GM21381 (cell line): ENCODE measurements around the gene ORM1.

Experiments
- ATAC-seq: cut with Tn5 transposase; IDR thresholded peaks from one replicate; pipeline ENCODE4 v1.9.1; 2021; ENCODE audit warnings: mild to moderate bottlenecking, moderate library complexity; ENCODE audit not compliant: unreplicated experiment

The ORM1 gene

DNA sequence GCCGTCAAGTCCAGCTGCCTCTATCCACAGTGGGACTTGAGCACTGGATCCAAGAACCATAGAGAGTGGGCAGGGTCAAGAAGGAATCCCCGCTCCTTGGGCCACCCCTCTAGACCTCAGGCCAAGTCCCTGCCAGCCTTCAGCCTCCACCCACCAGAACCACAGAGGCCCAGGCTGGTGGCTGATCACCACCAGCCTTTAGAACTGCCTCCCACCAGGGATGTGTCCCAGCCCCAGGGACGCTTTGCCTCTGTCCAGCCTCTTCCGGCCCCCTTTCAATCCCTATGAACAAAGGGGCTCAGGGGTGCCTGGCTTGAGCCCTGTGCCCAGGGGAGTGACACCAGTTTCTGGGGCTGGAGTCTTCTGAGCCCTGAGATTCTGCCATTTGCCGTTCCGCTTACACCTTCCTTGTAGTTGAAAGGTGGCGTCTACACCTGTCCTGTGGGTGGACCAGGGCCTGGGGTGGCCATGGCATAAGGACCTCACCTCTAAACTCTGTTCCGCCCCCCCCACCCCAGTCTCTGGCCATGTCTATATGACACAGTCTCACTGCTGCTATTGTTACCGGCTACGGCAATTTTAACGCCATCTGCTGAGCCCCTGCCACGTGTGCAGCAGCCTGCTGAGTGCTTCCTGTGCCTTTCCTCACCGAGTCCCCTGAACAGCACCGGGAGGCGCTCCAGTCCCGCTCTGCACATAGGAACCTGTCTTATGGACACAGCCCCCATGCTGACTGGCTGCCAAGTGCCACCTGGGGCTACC lies 35.7 kb upstream of the ORM1 start:
- no peak for ATAC-seq

DNA sequence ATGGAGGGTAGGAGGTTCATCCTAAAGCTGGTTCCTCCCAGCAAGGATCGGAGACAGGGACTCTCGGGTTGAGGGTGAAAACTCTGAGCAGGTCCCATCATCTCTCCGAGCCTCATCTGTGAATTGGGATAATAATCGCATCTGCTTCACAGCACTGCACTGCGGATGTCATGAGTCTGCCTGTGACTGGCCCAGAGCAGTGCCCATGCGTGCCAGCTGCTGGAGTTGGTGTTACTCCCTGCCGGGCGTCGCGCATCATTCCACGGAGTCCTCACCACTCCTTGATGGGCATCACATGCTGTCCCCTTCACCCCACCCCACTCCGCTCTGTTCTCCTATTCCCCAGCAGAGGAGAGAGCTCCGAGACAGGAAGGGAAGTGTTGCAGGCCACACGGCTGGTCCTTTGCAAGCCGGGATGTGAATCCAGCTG lies 35.1 kb upstream of the ORM1 start:
- ATAC-seq = no peak

DNA sequence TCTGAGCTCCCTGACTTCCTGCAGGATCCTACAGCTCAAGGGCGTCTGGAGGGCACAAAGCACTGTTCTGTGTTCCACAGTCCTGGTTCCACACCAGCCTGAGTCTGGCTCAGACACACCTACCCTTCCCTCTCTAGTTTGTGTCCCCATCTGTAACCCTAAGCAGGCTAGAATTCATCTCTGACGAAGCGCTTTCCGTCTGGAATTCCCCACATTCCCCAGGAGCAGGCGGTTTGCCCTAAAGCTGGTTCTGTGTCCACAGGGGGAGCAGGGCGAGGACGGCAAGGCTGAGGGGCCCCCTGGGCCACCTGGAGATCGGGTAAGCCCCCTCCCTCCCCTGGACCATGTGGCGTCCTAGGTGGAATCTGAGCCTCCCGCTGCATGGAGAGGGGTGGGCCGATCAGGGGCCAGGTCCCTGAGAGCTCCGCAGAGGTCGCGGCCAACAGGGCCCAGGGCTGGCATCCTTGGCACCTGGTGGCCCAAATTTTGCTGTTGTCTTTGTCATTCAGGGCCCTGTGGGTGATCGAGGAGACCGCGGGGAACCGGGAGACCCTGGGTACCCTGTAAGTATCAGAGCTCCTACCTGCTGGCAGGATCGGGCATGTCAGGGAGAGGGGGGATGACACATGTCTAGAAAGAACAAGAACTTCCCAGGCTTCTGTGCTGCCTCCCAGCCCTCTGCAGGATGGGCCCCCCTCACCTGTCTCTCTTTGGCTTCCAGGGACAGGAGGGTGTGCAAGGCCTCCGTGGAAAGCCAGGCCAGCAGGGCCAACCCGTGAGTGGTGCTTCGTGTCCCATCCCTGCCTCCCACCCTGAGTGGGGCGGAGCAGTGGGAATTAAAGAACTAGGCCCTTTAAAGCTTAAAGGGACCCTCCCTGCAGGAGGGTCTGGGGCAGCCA lies 34.5 kb upstream of the ORM1 start:
- ATAC-seq = no peak

DNA sequence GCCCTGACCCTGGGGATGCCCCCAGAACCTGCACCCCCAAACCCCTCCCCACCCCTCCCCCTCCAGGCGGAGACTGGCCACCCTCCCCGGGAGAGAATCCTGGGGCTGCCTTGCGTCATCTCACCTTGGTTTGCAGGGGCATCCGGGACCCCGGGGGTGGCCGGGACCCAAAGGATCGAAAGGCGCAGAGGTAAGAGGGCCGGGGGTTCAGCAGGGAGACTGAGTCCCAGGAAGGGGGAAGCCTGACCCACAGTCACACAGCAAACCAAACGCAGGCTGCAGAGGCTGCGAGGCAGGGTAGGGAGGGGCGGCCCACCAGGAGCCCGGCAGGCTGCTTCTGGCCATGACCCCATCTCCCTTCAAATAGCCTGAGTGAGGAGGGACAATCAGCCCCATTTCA lies 33.8 kb upstream of the ORM1 start:
- no peak for ATAC-seq

DNA sequence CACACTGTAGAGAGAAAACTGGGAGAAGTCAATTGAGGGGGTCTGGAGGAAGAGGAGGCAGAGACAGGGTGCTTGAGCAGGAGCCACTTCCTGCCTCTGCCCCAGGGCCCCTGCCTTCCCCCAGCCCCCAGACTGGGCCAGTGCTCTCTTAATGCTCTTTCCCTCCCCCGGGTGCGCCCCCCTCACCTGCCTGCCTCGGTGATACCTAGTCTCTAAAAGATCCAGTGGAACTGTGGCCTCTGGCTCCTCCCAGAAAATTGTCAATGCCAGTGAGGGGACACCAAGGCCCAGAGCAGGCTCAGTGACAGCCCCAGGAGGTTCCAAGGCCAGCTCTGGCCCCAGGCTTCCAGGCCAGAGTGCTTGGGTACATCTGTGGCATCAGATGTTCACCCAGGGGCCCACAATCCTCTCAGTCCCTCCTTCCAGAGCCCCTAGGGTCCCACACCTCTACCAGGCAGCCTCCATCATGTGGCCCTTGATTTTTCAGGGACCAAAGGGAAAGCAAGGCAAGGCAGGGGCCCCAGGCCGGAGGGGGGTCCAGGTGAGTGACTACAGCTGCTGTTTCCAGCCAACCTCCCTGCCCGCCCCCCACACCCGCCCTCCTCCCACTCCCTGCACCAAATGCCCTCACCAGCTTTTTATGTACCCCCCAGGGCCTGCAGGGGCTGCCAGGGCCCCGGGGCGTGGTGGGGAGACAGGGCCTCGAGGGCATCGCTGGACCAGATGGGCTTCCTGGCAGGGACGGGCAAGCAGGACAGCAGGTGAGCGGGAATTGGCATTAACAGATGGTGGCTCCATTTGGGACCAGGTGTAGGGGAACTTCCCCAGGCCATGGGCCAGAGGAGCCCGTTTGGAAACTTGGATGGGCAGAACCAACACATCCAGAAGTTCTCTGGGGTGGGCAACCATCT lies 33.1 kb upstream of the ORM1 start:
- ATAC-seq = no peak

DNA sequence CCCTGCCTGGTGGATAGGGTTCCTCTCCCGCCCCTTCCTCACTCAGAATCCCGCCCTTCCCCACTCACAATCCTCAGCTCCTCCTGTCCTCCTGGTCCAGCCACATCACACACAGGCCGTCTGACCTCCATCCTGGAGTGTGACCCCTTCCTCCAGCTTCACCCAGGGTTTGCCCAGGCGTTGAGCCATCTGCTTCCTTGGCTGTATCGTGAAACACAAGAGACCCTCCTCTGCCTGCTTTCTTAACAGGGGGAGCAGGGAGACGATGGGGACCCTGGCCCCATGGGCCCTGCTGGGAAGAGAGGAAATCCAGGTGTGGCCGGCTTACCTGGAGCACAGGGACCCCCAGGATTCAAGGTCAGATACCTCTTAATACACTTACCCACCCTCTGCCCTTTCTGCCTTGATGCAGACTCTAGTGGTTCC lies 32.3 kb upstream of the ORM1 start:
- no peak for ATAC-seq

DNA sequence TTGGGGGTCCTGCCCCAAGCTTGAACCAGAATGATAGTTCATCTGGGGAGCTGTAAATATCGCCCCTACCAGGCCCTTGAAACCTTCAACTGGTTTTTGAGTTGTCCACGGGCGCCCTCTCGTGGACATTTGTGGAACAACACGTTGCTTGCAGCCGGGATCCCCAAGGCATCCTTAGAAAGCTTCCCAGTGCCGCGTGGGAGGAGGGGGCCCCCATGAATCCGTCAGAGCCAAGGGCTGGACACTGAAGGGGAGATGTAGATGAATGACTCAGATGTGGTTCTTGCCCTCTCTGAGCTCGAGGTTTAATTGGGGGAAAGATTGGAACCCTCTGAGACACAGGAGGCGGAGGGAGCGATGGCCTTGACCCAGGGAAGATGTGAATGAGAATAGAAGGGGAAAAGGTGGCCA lies 31.8 kb upstream of the ORM1 start:
- ATAC-seq = no peak

DNA sequence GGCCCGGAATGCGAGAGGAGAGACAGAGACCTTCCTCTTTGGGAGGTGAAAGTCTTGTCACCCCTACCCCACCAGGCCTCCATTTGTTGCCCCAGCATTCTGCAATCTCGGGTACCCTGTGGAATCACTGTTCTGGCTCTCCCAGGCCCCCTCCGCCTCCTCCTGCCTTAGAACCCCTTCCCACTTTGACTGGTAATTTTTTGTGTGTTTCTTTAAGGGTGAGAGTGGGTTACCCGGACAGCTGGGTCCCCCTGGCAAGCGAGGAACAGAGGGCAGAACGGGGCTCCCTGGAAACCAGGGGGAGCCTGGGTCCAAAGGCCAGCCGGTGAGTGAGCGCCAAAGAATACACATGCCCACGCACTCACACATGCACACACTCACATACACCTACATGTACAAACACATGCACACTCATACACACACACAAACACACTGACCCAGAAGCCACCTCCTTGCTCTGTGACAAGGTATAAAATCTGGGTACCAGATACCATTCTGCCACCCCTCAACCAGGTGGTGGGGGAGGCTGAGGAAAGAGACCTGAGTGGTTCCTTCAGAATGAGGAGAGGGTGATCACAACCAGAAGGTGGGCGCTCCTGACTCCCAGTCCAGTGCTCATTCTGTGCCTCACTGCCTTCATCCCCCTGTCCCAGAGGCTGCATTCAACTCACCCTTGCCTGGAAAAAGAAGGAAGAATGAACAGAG lies 30.9 kb upstream of the ORM1 start:
- ATAC-seq = no peak

DNA sequence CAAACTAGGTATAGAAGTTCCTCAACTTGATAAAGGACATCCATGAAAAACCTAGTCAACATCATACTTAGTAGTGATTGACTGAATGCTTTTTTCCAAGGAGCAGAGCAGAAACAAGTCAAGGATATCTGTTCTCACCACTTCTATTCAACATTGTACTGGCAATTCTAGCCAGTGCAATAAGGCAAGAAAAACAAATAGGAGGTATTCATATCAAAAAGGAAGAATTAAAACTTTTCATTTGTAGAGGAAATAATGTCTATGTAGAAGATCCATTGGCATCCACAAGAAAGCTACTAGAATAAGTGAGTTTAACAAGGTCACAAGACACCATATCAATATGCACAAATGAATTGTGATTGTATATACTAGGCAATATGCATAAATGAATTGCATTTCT lies 28.2 kb upstream of the ORM1 start:
- no peak for ATAC-seq

DNA sequence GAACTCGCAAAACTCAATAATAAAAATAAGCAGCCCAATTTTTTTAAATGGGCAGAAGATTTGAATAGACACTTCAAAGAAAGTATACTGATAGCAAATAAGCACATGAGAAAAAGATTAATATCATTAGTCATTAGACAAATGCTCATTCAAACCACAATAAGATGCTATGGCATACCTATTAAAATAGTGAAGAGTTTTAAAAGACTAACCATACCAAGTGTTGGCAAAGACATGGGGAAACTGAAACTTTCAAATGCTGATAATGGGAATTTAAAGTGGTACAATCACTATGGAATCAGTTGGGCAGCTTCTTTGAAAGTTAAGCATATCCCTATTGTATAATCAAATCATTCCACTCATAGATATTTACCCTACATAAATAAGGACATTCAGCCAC lies 26.6 kb upstream of the ORM1 start:
- no peak for ATAC-seq

DNA sequence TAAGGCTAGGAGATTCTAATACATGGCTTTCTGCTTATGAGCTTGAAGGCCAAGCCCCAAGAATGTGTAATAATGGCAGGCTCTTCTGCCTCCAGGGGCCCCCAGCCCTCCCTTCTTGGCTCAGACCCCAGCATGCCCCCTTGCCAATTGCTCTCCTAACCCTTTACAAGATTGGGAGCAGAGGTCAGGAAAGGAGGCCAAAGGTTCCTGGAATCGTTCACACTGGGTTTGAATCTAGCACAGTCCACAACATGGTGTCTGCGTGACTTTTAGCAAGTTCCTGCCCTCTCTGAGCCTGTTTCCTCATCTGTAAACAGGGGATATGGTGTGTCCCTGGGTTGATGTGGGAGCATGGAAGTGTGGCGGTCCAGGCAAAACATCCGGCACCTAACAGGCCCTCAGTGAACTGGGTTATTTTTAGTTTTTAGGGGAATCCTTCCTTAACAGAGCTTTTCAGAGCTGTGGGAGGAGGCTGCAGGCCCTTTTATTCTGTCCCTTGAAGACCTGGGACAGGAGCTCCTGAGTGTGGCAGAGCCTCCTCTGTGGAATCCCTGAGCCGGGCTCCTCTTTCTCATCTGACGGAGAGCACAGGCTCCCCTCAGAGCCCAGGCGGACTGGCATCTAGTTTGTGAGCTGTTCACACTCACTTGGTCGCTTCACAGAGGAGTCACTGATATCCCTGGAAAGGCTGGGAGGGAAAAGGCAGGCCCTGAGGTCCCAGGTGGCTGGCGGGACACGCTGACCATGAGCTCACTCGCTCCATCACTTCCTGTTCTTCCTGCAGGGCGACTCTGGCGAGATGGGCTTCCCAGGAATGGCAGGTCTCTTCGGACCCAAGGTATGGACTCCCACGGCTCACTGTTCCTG lies 23.4 kb upstream of the ORM1 start:
- no peak for ATAC-seq

DNA sequence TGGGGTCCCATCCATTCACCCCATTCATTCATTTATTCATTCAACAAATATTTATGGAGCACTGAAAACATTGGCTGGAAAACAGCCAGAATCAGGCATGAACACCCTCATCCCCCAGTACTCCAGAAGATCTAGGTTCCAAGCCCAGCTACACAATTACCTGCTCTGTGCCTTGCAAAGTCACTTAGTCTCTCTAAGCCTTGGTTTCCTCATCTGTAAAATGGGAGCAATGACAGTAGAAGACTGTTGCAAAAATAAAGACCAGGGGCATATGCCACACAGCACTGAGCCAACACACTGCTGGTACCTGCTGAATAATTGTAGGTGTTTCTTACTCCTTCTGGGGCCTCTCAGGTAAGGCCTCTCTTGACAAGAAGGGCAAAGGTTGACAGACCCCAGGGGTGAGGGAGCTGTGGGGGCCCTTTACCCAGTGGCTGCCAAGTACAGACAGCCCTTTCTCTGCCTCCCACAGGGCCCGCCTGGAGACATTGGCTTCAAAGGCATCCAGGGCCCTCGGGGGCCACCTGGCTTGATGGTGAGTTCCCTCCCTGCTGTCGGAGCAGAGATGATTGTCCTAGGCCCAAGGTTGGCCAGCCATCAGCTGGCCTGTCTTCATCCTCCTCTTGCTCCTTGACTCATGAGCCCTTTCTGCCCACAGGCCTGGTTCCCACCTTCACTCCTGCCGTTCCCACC lies 22.6 kb upstream of the ORM1 start:
- ATAC-seq = no peak

DNA sequence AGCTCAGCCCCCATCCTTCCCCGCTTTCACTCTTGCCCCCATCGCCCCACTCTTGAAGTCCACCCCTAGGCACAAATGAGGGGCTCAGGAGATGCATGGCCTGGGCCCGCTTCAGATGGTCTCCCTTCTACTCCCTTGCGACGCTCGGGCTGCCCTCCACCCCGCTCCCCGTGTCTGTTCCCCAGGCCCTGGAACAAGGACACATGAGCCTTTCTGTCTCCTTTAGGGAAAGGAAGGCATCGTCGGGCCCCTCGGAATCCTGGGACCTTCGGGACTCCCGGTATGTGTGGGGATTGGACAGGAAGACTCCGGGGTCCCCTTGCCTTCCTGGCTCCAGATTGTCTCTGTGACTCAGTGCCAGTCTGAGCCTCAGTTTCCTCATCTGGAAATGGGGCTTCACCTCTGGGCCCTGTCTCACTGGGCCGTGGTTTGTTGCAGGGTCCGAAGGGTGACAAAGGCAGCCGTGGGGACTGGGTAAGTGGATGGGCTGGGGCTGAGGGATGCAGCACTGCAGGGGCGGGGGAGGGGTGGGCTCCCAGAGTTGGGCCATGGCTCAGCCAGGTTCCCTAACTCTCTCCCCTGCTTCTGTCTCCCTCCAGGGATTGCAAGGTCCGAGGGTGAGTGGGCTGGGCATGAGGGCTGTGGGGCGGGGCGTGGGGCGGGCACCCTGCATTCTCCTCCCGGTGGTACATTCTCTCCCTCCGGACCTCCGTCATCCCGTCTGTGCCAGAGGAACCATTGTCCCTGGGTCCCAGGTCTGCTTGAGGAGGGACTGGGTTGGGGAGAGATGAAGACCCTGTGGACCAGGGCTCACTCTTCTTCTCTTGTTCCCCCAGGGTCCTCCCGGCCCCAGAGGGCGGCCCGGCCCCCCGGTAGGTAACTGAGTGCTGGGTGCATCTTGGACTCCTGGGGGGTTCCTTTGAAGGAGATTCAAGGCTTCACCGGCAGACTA lies 21.8 kb upstream of the ORM1 start:
- no peak for ATAC-seq

DNA sequence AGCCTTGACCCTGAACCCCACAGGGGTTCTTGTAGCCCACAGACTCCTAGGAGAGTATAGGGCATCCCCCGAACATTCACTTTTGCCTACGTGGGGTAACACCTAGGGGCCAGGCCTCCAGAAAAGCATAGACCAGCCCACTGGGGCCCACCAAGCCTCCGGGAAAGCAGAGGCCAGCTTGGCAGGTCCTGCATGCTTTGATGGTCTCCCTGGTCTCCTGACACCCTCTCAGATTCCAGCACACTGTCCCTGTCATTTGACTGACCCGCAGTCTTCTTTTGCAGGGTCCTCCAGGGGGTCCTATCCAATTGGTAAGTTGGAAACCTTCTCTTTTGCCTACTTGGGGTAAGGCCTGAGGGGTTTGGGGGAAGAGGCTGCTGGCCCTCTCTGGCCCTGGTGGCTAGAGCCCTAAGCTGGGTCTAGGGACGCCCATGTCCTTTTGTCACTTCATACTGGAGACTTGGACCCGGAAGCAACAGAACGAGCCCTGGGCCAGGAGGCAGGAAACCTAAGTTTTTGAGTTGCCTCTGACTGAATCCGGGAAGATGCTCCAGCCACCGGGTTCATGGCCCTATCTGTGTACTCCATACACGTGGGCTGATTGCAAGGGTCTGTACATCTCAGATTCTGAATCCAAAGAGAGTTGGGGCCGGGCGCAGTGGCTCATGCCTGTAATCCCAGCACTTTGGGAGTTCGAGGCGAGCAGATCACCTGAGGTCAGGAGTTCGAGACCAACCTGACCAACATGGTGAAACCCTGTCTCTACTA lies 20.9 kb upstream of the ORM1 start:
- ATAC-seq = no peak

DNA sequence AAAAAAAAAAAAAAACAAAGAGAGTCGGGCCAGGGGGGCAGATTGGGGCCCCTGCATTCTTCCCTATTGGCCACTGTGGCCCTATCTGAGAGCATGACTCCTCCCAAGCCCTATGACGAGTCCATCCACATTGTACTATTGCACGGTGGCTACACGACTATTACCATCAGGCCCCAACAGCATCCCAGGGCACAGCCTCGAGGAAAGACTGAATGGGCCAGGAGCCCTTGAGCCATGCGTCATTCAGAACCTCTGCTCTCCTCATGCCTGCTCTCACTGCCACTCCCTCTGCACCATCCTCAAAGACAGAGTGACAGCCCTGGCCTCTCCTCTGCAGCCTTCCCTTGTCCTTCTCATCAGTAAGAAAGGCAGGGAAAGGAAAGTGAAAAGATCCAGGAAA lies 20.2 kb upstream of the ORM1 start:
- no peak for ATAC-seq

DNA sequence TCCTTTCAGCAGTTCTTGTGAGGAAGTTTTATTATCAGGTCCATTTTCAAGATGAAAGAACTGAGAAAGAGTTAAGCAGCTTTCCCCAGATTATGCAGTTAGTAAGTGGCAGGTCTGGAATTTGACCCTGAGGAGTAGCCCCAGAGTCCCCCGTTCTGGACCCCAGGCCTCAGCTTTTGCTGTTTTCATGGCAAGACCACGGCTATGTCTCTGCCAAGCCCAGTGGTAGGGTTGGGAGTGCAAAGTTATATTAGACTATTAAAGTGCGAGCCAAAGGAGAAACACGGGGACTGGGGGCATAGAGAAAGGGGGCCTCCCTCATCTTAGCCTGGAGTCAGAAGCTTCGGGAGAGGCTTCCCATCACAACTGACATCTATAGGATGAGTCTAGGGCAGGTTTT lies 19.3 kb upstream of the ORM1 start:
- no peak for ATAC-seq

DNA sequence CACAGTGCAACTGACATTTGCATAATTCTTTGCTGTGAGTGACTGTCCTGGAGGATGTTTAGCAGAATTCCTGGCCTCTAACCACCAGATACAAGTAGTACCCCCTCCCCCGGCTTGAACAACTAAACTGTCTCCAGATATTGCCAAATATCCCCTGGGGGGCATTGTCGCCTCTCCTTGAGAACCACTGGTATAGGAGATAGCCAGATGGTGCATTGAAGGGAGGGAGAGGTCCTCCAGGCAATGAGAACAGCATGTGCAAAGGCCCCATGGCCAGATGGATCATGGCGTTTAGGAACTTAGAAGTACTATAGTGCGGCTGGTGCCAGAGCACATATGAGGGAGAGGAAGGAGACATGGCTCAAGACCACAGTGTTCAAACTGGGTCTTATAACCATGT lies 18.9 kb upstream of the ORM1 start:
- no peak for ATAC-seq
